T47D (cell line): ENCODE results near the gene SCAI.
A peak's percentile ranks its signal among the peaks of the same experiment; 100 is the strongest.
"Not testable (repeated sequence)": the region's sequence is repeated elsewhere in the genome, so short reads cannot be mapped to it uniquely, and the experiment has no call there.

Experiments
- DNase-seq, 2 experiments: peaks; one replicate each; pipeline versions ENCODE4 v3.0.0 to v3.0.0-alpha.2; 2011 to 2012; ENCODE audit warnings: low read depth in 1 of 2, low spot score in 1 of 2
- JUND ChIP-seq: IDR thresholded peaks from 2 replicates; pipeline ENCODE4 v1.6.1; 2012; ENCODE audit warnings: low read depth
- in situ Hi-C: cut with HindIII; loops from 2 replicates; pipeline ENCODE4 v1.10.0; 2016; ENCODE audit warnings: low sequenced_read_pairs, low pct_unique_long_range_greater_than_20kb

Gene SCAI

DNA sequence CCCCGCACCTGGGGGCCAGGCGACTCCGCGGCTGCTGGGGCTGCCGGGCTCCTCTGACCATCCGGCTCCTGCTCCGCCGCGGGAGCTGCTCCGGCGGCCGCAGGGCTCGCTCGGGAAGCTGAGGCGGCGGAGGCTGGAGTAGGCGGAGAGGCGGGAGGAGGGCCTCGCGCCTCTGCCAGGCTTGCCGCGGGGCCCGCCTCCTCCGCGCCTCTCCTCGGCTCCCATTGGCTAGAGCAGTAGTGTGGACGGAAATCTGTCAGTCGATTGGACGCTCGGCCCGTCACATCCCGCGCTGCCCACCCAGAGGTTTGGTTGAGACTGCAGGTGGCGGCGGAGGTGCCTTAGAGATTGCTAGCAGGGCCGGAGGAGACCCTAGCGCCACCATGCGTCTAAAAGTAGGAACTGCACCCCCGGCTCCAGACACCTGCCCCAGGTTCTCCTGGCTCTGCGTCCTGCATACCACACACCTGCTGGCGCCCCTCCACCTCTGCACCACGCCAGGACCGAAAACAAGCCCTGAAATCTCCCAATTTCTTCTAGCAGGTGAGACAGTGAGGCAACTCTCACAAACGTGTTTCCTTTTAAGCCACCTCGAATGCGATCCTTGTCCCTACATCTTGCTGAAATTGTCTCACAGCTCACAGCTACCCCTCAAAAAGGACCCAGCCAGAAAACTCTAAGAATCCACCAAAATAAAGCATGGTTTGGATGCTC lies at the start of gene SCAI:
TSS of gene SCAI (minus strand) at position 152 of the 714 bp plus-strand sequence. CDS start at position 61, 91 bp downstream.
- no peak for TF ChIP-seq JUND
- DNase-seq = peak; percentile 99 to 100
- in situ Hi-C loops = no loop called here

DNA sequence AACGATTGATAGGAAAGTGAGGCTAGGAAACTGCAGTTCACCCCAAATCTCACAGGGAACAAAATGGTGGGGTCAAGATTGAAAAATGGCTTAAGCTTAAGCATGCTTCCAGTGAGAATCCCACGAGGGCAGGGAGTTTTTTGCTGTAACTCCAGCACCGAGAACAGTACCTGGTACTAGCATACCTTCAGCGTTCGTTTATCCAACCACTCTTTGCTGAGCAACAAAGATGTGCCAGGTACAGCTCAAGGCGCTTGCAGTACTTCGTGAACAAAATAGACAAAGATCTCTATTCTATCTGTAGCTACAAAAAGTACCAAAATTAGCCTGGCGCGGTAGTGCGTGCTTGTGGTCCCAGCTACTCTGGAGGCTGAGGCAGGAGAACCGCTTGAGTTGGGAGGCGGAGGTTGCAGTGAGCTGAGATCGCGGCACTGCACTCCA lies 47.1 kb upstream of the SCAI start:
- peak in 1 of 2 experiments; percentile 34 for DNase-seq
- no peak for TF ChIP-seq JUND
- in situ Hi-C loops = no loop called here

- TF ChIP-seq JUND = no peak
- DNase-seq = peak; percentile 96 to 97
- in situ Hi-C loops = no loop called here
Observed at GRCh38 chr9:125189361-125190289, 46.3 kb upstream of the SCAI start, which contains the start of gene PPP6C. Gene PPP6C, minus strand, starts transcription at chr9:125189803. Its CDS starts 85 bp downstream, at chr9:125189718.

GRCh38 chr9:125189011-125189360 lies 45.7 kb upstream of the SCAI start:
- DNase-seq = peak in 1 of 2 experiments; percentile 22

GRCh38 chr9:125183561-125183960 lies 40.2 kb upstream of the SCAI start:
- no peak for DNase-seq
- no peak for TF ChIP-seq JUND
- in situ Hi-C loops = no loop called here

More at GRCh38 chr9:125189011-125189360, 45.7 kb upstream of the SCAI start:
- TF ChIP-seq JUND = no peak
- in situ Hi-C loops = no loop called here

- TF ChIP-seq JUND = no peak
- no peak for DNase-seq
- in situ Hi-C loops = no loop called here
Observed at GRCh38 chr9:125183054-125183453, 39.7 kb upstream of the SCAI start.

- in situ Hi-C loops = not testable (repeated sequence)
Observed at GRCh38 chr9:125181756-125182155, 38.4 kb upstream of the SCAI start.

DNA sequence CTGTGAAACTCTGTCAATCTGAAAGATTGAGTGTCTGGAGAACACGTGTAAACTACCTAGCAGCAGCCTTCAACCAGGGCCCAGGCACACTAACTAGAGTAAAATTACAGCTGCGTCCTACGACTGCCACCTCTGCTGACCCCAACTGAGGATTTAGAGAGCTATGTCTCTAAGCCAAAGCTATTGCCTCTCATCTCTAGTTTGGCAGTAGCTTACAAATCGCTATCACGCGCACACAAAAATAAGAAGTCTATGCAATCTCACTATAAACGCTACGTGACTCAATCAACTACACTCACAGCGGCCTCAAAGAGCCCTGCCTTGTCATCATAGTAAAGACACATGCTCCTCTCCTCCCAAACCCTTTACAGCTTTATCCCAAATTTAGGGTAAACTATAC lies 37.5 kb upstream of the SCAI start:
- DNase-seq = no peak
- TF ChIP-seq JUND = no peak
- in situ Hi-C loops = no loop called here

More at GRCh38 chr9:125181756-125182155, 38.4 kb upstream of the SCAI start:
- DNase-seq = not testable (repeated sequence)

DNA sequence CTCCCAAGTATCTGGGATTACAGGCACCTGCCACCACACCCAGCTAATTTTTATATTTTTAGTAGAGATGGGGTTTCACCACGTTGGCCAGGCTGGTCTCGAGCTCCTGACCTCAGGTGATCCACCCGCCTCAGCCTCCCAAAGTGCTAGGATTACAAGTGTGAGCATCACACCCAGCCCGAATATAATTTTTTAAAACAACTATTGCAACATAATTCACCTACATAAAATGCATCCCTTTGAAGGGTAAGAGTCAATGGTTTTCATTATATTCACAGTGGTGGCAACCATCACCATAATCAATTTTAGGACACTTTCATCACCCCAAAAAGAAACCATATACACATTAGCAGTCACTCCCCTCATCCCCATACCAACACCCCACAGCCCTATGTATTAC lies 36.4 kb upstream of the SCAI start:
- DNase-seq, in situ Hi-C loops: not testable (repeated sequence)

GRCh38 chr9:125177888-125178287 lies 34.6 kb upstream of the SCAI start:
- no peak for TF ChIP-seq JUND
- in situ Hi-C loops = no loop called here
- DNase-seq = no peak

GRCh38 chr9:125176636-125177035 lies 33.3 kb upstream of the SCAI start:
- in situ Hi-C loops = no loop called here
- DNase-seq = no peak
- no peak for TF ChIP-seq JUND

DNA sequence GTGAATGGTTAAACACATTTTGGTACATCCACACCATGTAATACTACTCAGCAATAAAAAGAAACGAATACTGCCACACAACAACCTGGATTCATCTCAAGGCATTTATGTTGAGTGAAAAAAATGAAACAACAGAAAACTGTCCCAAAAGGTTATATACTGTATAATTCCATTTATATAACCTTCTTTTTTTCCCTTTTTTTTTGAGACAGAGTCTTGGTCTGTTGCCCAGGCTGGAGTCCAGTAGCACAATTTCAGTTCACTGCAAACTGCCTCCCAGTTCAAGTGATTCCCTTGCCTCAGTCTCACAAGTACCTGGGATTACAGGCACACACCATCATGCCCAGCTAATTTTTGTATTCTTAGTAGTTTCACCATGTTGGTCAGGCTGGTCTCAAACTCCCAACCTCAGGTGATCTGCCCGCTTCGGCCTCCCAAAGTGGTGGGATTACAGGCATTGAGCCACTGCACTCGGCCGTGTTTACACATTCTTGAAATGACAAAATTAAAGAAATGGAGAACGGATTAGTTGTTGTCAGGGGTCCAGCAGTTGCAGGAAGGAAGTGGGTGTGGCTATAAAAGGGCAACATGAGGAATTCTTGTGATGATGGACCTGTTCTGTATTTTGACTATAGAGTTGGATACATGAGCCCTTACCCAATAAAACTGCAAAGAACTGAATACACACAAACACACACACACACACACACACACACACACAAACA lies 28.9 kb upstream of the SCAI start:
- no peak for TF ChIP-seq JUND
- in situ Hi-C loops = no loop called here
- no peak for DNase-seq
